ENCODE results near the gene ZNF638.

The ZNF638 gene

GRCh38 chr2:71303849-71304248 is 27.7 kb upstream of the ZNF638 start:
- TF ChIP-seq CTCF (IDR thresholded peaks at IDR 0.05; ENCODE audit: low read length) (no peak), EZH2 (IDR thresholded peaks at IDR 0.05; ENCODE audit: borderline replicate concordance, low read length) (no peak)
- no peak overlapping the region for H3K4me3 ChIP-seq (ENCODE audit: low read depth, low read length, poor library complexity, severe bottlenecking)
- no peak overlapping the region for H3K27ac ChIP-seq (ENCODE audit: low read depth, low read length, poor library complexity, severe bottlenecking)
- no peaks in the 10 kb centered on the region for H3K9me3 ChIP-seq (ENCODE audit: low read length)
- no peaks in the 10 kb centered on the region for H3K9me2 ChIP-seq (ENCODE audit: low read depth, low read length)
- H3K36me3 ChIP-seq (ENCODE audit: insufficient read depth, low read length): no peaks in the 10 kb centered on the region
- H3F3A ChIP-seq (ENCODE audit: insufficient read depth, low read length): no peaks in the 10 kb centered on the region
- H4K20me1 ChIP-seq (ENCODE audit: insufficient read depth, low read length): no peaks in the 10 kb centered on the region
- no peak overlapping the region for H3K9ac ChIP-seq (ENCODE audit: low read length)
- no peaks in the 10 kb centered on the region for H3K4me1 ChIP-seq (ENCODE audit: insufficient read depth, low read length, severe bottlenecking)
- no peaks in the 10 kb centered on the region for H3K79me2 ChIP-seq (ENCODE audit: insufficient read depth, low read length)
- H3K4me2 ChIP-seq (ENCODE audit: low read length): no peak overlapping the region
- no peak overlapping the region for H2AFZ ChIP-seq (ENCODE audit: low read length)
- no peaks in the 10 kb centered on the region for H3K27me3 ChIP-seq (ENCODE audit: insufficient read depth, low read length)

GRCh38 chr2:71306762-71307161 is 24.8 kb upstream of the ZNF638 start:
- H4K20me1 ChIP-seq (ENCODE audit: insufficient read depth, low read length): no peaks in the 10 kb centered on the region
- H3K4me3 ChIP-seq (ENCODE audit: low read depth, low read length, poor library complexity, severe bottlenecking): no peak overlapping the region
- H3K9ac ChIP-seq (ENCODE audit: low read length): no peak overlapping the region
- H3K27me3 ChIP-seq (ENCODE audit: insufficient read depth, low read length): no peaks in the 10 kb centered on the region
- H2AFZ ChIP-seq (ENCODE audit: low read length): no peak overlapping the region
- no peaks in the 10 kb centered on the region for H3K9me2 ChIP-seq (ENCODE audit: low read depth, low read length)
- H3K4me2 ChIP-seq (ENCODE audit: low read length): no peak overlapping the region
- TF ChIP-seq EZH2 (IDR thresholded peaks at IDR 0.05; ENCODE audit: borderline replicate concordance, low read length): no peak
- TF ChIP-seq CTCF (IDR thresholded peaks at IDR 0.05; ENCODE audit: low read length): no peak
- H3K4me1 ChIP-seq (ENCODE audit: insufficient read depth, low read length, severe bottlenecking): no peaks in the 10 kb centered on the region
- H3K27ac ChIP-seq (ENCODE audit: low read depth, low read length, poor library complexity, severe bottlenecking): no peak overlapping the region
- H3K79me2 ChIP-seq (ENCODE audit: insufficient read depth, low read length): no peaks in the 10 kb centered on the region
- H3K9me3 ChIP-seq (ENCODE audit: low read length): no peaks in the 10 kb centered on the region
- H3K36me3 ChIP-seq (ENCODE audit: insufficient read depth, low read length): no peaks in the 10 kb centered on the region
- no peaks in the 10 kb centered on the region for H3F3A ChIP-seq (ENCODE audit: insufficient read depth, low read length)

GRCh38 chr2:71313016-71313766 is 18.4 kb upstream of the ZNF638 start:
- no peaks in the 10 kb centered on the region for H4K20me1 ChIP-seq (ENCODE audit: insufficient read depth, low read length)
- H3K27ac ChIP-seq (ENCODE audit: low read depth, low read length, poor library complexity, severe bottlenecking): no peak overlapping the region
- no peaks in the 10 kb centered on the region for H3K79me2 ChIP-seq (ENCODE audit: insufficient read depth, low read length)
- no peaks in the 10 kb centered on the region for H3F3A ChIP-seq (ENCODE audit: insufficient read depth, low read length)
- peaks cover 2% of the 10 kb centered on the region; the same call in 1 of the 2 replicates for H3K9me3 ChIP-seq (ENCODE audit: low read length)
- TF ChIP-seq EZH2 (IDR thresholded peaks at IDR 0.05; ENCODE audit: borderline replicate concordance, low read length) (no peak), CTCF (IDR thresholded peaks at IDR 0.05; ENCODE audit: low read length) (no peak)
- no peak overlapping the region for H3K4me3 ChIP-seq (ENCODE audit: low read depth, low read length, poor library complexity, severe bottlenecking)
- no peaks in the 10 kb centered on the region for H3K4me1 ChIP-seq (ENCODE audit: insufficient read depth, low read length, severe bottlenecking)
- H3K9me2 ChIP-seq (ENCODE audit: low read depth, low read length): no peaks in the 10 kb centered on the region
- no peak overlapping the region for H2AFZ ChIP-seq (ENCODE audit: low read length)
- H3K27me3 ChIP-seq (ENCODE audit: insufficient read depth, low read length): no peaks in the 10 kb centered on the region
- H3K9ac ChIP-seq (ENCODE audit: low read length): no peak overlapping the region
- no peaks in the 10 kb centered on the region for H3K36me3 ChIP-seq (ENCODE audit: insufficient read depth, low read length)
- H3K4me2 ChIP-seq (ENCODE audit: low read length): no peak overlapping the region

Data from OCI-LY1 (cell line).